ENCODE results near the gene FOXL2NB. TPM values are rescaled to one million over a fixed set of nuclear protein-coding genes. Genes with fewer than 3 reads are reported as not detected.

Gene FOXL2NB
- total and polyA plus RNA-seq, 2 of the 13 experiments (the other 11 are each of a cell fraction or from before 2014, with no cell fraction given) = not detected

- TF ChIP-seq ZNF687 (CRISPR knock-in tag; IDR thresholded peaks at IDR 0.05) = no peak
- no peak for TF ChIP-seq ARID5B (CRISPR knock-in tag; IDR thresholded peaks at IDR 0.05)
- TF ChIP-seq TEAD3 (CRISPR knock-in tag; optimal IDR thresholded peaks at IDR 0.05; ENCODE audit: borderline replicate concordance) = peak; percentile 54
- no peak for TF ChIP-seq CHCHD3 (CRISPR knock-in tag; IDR thresholded peaks at IDR 0.05)
- TF ChIP-seq POGK (CRISPR knock-in tag; conservative IDR thresholded peaks at IDR 0.05) = no peak
- TF ChIP-seq NFE2L1 (CRISPR knock-in tag; IDR thresholded peaks at IDR 0.05; ENCODE audit: borderline replicate concordance) = no peak
- no peak for TF ChIP-seq ZNF329 (CRISPR knock-in tag; IDR thresholded peaks at IDR 0.05; ENCODE audit: low read depth)
- no peak for TF ChIP-seq ZNF276 (CRISPR knock-in tag; IDR thresholded peaks at IDR 0.05; ENCODE audit: low read depth)
- no peak for TF ChIP-seq SP1 (IDR thresholded peaks at IDR 0.05)
- no peak for TF ChIP-seq SP1 (CRISPR knock-in tag; IDR thresholded peaks at IDR 0.05)
- TF ChIP-seq ZNF605 (CRISPR knock-in tag; IDR thresholded peaks at IDR 0.05) = no peak
Measured at GRCh38 chr3:138909904-138910303, 37.1 kb upstream of the FOXL2NB start (continued).

Data from HepG2 (cell line).